ENCODE measurements around the gene COPA.
A peak's percentile ranks its signal among the peaks of the same experiment; 100 is the strongest.
"Not testable (repeated sequence)": the region's sequence is repeated elsewhere in the genome, so short reads cannot be mapped to it uniquely, and the experiment has no call there.

COPA gene

GRCh38 chr1:160342953-160343869, at the start of gene COPA, which contains the start of gene NCSTN:
Gene COPA (minus strand): TSS chr1:160343250. CDS start chr1:160343170, 80 bp downstream.
Gene NCSTN (plus strand): TSS chr1:160343383. CDS start chr1:160343397, 14 bp downstream.
- peak; percentile 89 for DNase-seq (ENCODE audit: low spot score)

GRCh38 chr1:160388406-160388805, 45.4 kb upstream of the COPA start:
- DNase-seq (ENCODE audit: low spot score), result not testable (repeated sequence)

- not testable (repeated sequence) for DNase-seq (ENCODE audit: low spot score)
These were observed 41.8 kb upstream of the COPA start for GRCh38 chr1:160384812-160385211.

GRCh38 chr1:160377585-160378206, 34.6 kb upstream of the COPA start:
- DNase-seq (ENCODE audit: low spot score), result no peak

- DNase-seq (ENCODE audit: low spot score), result peak; percentile 76
These were observed 33.6 kb upstream of the COPA start for GRCh38 chr1:160376525-160377131.

- no peak for DNase-seq (ENCODE audit: low spot score)
These were observed 32.9 kb upstream of the COPA start for GRCh38 chr1:160375788-160376524.

GRCh38 chr1:160374306-160375110, 31.5 kb upstream of the COPA start:
- DNase-seq (ENCODE audit: low spot score), result no peak

- no peak for DNase-seq (ENCODE audit: low spot score)
These were observed 30.6 kb upstream of the COPA start for GRCh38 chr1:160373696-160374095.

- DNase-seq (ENCODE audit: low spot score), result no peak
These were observed 28.7 kb upstream of the COPA start for GRCh38 chr1:160371756-160372155.

GRCh38 chr1:160371346-160371631, 28.2 kb upstream of the COPA start:
- no peak for DNase-seq (ENCODE audit: low spot score)

- DNase-seq (ENCODE audit: low spot score), result no peak
These were observed 27.7 kb upstream of the COPA start for GRCh38 chr1:160370561-160371345.

GRCh38 chr1:160369087-160369486, 26.0 kb upstream of the COPA start:
- DNase-seq (ENCODE audit: low spot score), result no peak

- DNase-seq (ENCODE audit: low spot score), result no peak
These were observed 25.2 kb upstream of the COPA start for GRCh38 chr1:160367934-160368923.

- DNase-seq (ENCODE audit: low spot score), result no peak
These were observed 24.5 kb upstream of the COPA start for GRCh38 chr1:160367516-160367900.

- DNase-seq (ENCODE audit: low spot score), result no peak
These were observed 23.9 kb upstream of the COPA start, which contains the start of gene NHLH1 for GRCh38 chr1:160366731-160367515. Gene NHLH1 (plus strand): TSS chr1:160367071. CDS start chr1:160370732, 3,661 bp downstream.

- no peak for DNase-seq (ENCODE audit: low spot score)
These were observed 22.3 kb upstream of the COPA start for GRCh38 chr1:160365325-160365724.

GRCh38 chr1:160363951-160364735, 21.1 kb upstream of the COPA start:
- no peak for DNase-seq (ENCODE audit: low spot score)

GRCh38 chr1:160363010-160363409, 20.0 kb upstream of the COPA start:
- DNase-seq (ENCODE audit: low spot score), result no peak
